ENCODE results near the gene WDR77.
A peak's percentile ranks its signal among the peaks of the same experiment; 100 is the strongest.

Gene WDR77

DNA sequence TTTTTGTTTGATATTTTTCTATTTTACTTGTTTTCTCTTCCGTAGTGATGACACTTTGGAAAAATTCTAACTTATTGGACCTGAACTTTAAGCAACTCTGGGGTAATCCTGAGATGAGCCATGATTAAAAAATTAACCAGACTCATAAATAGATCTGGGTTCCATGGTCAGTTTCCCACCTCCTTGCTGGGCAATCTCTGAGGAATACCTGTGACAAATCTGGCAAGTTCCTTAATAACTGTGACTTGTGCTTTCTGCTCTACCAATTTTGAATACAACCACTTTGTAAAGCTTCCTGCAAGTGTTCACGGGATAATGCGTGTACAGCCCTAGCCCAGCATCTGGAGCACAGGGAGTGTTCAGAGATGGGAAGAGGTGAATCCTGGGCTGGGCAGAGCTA is 24.8 kb downstream of the WDR77 start:
- no peak for DNase-seq

DNA sequence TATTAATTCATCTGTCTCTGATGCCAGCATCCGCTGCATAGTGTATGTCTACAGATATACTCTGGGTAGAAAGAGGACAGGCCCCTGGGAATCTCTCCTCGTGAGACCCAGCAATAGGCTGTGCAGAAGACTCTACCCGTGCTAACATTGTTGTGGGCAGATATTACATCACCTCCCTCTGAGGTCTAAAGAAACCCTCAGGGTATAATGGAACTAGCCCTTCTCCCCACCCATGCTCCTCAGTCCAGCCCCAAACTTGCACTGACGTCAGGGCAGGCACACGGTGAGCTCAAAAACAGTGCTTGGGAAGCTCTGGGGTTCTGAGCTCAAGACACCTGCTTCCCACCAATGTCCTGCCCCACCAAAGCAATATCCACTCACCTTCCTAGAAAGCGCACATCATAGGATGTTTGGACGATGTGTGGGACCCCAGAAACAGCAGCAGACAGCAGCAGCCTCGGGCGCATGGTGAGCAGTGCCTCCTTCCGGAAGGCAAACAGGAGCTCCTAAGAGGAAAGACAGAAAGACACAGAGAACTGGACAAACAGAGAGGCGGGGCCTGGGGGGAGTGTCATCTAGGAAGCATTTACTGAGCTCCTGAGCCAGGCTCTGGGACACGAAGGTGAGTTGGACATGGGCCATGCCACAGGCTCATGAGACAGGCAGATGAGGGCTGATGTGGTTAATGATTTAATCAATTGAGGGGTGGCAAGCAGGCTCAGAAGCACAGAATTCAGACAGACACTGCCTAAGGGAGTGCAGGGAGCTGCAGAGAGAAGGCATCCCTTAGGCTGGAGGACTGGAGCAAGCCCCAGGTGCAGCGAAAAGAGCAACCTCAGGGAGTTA is 26.3 kb downstream of the WDR77 start:
- no peak for DNase-seq

DNA sequence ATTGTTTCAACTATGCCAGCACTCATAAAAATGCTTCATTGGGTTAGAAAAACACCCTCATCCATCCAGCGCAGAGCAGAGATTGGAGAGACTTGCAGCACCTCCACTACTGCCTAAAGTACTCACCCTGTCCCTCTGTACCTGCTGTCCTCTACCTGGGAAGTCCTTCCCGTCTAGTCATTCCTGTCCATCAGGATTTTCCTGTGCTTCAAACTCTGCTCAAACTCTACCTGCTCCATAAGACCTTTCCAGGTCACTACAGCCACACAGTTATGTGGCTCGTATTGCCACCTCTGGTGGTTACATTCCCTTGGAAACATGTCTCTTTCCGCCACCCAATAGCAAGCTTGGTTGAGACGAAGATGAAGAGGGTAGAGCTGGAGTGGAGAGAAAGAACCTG is 28.7 kb downstream of the WDR77 start:
- DNase-seq, result no peak

DNA sequence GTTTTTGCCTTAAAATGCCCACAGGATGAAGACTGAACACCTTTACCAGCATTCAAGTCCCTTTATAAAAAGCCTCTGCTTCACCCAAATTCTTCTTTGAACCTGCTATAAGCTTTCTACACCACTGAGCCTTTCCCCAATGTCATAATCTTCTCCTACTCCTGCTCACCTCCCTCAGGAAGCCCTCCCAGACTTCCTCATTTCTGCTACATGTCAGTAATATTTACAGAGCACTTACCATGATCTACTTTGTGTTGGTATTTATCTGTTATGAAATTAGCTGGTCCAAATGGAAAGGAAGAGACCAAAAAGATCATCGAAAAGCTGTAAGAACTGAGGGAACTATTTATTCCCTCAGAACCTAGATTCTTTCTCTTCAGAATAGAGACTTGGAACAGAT is 30.0 kb downstream of the WDR77 start:
- no peak for DNase-seq

DNA sequence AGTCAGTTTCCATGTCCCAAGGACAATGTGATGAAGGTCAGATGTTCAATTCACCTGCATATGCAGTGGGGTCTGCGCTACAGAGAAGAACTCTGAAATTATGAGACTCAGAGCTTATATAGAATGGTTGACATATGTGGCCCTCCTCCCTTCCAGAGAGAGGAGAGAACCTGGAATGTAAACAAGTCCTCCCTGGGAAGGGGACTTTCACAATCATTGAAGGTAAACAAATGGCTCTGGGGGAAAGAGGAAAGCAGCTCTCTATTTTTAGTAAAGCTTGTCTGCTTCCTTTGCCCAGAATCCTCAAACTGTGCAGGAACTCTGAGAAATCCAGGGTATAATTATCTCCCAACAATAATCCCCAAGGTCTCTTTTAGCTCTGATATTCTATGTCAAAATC is 31.3 kb downstream of the WDR77 start:
- DNase-seq, result no peak

DNA sequence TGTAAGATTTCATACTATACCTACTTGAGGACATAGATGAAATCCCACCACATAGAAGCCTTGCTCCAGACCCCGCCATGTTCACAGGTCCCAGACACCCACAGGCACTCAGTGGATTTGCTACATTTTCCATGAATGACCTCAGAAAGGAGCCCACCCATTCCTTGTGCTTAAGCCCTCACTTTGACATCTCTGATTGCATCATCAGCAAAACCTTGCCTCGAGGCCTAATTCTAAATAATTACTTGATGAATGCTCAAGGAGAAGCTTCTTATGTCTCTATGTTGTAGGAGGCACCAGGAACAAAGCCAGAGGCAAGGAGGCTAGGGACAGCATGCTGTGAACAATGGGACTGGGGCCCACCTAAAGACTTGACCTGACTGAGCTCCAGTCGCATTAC is 33.6 kb downstream of the WDR77 start:
- no peak for DNase-seq

DNA sequence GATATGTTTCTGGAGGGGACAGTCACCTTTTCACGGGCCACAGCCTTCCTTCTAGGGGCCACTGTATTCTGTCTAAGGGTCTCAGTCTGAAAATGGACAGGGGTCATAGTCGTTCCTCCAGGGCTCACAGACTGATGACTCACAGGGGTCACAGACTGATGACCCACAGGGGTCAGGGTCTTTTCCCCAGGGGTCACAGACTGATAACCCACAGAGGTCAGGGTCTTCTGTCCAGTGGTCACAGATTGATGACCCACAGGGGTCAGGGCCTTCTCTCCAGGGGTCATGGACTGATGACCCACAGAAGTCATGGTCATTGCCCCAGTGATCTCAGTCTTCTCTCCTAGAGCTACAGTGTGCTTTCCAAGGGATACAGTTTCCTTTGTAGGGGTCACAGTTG is 34.3 kb downstream of the WDR77 start:
- DNase-seq, result no peak

DNA sequence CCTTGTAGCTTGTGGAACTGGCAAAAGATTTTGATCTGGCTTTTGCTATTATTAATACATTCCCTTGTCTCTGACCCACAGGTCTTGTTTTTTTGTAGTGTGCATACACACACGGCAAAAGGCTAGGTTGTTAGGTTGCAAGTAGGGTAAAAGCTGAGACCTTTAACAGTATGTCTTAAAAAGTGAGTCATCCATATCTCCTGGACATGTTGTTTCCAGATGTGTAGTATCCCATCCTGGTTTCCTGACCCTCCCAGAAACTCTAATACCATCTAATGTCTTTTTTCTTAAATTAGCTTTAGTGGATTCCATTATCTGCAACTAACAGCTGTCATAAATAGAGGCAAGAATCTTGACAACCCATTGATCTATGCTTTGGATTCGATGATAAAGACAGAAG is 36.2 kb downstream of the WDR77 start:
- no peak for DNase-seq

DNA sequence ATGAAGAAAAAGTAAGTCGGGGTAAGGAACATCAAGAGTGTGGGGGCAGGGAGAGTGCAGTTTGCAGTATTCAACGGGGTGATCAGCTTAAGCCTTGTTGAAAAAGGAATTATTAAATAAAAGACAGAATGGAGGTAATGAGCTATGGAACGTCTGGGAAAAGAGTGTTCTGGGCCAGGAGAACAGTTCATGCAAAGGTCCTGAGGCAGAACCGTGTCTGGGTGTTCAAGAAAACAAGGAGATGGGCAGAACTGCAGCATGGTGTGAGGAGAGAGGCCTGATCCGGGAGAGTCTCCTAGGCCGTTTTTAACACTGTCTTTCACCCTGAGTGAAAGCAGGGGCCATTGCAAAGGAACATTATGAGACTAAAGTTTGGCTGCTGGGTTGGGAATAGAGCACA is 41.8 kb downstream of the WDR77 start:
- no peak for DNase-seq

DNA sequence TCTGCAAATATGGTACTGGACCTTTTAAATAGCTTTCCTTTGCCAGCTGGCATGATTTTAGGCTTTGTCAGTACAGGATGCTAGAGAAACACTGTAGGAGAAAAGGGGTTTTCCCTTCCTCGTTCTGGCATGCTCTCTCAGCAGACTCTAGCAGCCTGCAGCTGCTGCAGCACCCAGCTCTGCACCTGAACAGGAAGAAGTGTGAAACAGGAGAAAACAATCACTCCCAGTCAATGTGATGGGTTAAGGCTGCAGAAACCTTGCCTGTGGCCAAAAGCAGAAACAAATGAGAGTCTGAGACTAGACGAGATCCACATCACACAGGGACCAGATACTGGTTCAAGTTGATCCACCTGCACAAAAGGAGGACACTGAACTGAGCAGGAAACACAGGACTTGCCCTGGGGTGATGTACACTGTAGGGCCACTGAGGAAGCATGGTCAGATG is 42.7 kb downstream of the WDR77 start:
- peak; percentile 27 for DNase-seq

DNA sequence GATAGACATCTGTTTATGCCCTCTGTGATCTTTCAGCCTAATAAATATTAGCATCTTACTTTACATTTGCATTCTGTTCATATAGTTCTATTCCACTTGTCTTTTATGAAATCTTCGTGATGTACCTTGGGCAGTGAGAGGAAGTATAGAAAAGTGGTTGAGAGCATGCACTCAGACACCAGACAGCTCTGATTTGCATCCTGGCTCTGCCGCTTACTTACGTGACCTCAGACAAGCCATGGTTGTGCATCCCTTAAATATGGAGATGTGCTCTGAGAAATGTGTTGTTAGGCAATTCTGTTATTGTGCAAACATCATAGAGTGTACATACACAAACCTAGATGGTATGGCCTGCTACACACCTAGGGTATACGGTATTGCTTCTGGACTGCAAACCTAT is 44.5 kb downstream of the WDR77 start:
- no peak for DNase-seq

DNA sequence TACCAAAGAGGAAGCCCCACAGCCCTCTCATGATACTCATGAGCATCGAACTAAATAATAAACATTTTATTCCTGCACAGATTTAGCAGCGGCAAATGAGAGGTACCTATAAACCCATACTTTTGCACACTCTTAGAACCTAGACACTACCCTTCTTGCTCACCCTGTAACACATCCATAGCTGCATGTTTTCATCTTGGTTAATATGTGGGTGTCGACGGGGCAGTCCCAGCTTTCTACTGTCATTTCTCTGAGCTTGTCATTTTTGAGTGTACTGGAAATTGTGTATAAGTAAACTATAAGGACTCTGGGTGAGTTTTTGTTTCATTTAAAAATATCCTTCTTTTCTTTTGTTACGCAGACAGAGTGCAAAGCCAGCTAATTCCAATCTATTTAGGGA is 47.0 kb downstream of the WDR77 start:
- DNase-seq, result no peak

DNA sequence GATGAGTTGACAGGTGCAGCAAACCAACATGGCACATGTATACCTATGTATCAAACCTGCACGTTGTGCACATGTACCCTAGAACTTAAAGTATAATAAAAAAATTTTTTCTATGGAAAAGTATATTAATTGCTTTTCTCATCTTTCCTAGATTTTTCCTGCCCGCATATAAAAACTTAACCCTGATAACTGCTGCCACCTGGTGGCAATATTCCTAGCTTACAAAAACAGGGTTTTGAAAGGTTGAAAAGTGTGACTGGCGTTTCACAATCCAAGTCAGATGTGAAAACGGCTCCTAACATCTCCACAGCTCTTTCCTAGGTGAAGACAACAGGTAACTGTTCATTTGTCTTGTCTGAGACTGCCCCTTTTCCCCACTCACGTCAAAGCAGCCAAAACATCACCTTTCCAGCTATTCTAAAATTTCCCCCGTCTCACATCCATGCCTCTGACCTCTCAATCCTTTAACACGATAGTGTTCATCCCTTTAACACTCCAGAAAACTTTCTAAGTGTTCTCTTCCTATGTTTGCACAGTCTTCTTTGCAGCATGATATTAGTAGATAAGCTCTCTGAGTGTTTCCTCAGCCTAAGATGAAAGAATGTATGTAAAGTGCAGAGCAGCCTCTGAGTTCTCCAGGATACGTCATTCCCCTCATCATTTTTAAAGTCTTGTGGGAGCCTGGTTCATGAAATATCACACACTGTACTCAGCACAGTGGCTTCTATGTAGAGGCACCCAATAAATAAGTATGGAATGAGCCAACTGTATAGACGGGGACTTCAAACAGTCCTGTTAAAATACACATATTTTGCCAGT is 49.1 kb downstream of the WDR77 start:
- DNase-seq, result peak; percentile 43

DNA sequence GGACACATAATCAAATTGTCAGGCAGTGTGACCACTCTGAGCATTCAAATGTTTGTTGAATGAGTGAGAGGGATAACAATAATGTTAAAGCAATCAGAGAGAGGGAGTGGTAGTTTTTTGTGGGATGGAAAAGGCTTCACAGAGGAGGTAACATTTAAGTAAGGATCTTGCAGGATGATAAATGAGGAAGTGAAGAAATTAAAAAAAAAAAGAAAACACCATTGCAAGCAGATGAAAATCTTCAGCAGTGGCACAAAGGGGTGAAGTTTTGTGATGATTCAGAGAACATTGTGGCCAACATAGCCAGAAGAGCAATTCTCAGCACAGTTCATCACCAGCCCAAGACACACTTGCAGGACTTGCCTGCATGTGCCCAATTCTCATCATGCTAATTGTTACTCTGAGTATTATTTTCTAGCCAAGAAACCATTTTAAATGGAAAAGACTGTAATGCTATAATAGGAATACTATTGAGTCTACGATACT is 56.6 kb downstream of the WDR77 start:
- no peak for DNase-seq

DNA sequence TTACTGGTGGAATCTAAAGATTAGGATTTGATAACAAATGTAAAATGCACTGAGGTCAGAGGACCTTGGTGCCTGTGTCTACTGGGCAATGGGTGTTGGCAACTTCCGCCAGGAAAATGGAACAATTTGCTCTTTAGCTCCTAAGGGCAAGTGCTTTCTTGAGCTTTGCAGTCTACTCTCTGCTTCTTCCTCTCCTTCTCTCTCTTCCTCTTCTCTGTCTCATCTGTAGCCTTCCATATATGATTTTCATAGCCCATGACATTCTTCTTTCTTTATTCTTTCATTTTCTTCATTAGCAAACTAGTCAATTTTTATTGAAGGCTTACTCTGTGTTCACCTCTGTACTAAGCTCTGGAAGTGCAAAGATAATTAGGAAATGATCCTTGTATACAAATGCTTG is 57.0 kb downstream of the WDR77 start:
- no peak for DNase-seq
